Stimulated activated CD8-positive, alpha-beta memory T cell treated with anti-CD3 and anti-CD28 coated beads, Interleukin-7, amount 100 ng/mL, for 4 hours (primary cell): Measurements from ENCODE around the gene ANO10.
A peak's percentile ranks its signal among the peaks of the same experiment; 100 is the strongest.
"Not testable (repeated sequence)": the region's sequence is repeated elsewhere in the genome, so short reads cannot be mapped to it uniquely, and the experiment has no call there.

Source experiments
- DNase-seq, 2 donors: peaks; one replicate each; pipeline ENCODE4 v3.0.0-alpha.2; 2020; ENCODE audit warnings: low read depth in 2 of 2

The ANO10 gene, protein sequence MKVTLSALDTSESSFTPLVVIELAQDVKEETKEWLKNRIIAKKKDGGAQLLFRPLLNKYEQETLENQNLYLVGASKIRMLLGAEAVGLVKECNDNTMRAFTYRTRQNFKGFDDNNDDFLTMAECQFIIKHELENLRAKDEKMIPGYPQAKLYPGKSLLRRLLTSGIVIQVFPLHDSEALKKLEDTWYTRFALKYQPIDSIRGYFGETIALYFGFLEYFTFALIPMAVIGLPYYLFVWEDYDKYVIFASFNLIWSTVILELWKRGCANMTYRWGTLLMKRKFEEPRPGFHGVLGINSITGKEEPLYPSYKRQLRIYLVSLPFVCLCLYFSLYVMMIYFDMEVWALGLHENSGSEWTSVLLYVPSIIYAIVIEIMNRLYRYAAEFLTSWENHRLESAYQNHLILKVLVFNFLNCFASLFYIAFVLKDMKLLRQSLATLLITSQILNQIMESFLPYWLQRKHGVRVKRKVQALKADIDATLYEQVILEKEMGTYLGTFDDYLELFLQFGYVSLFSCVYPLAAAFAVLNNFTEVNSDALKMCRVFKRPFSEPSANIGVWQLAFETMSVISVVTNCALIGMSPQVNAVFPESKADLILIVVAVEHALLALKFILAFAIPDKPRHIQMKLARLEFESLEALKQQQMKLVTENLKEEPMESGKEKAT

DNA sequence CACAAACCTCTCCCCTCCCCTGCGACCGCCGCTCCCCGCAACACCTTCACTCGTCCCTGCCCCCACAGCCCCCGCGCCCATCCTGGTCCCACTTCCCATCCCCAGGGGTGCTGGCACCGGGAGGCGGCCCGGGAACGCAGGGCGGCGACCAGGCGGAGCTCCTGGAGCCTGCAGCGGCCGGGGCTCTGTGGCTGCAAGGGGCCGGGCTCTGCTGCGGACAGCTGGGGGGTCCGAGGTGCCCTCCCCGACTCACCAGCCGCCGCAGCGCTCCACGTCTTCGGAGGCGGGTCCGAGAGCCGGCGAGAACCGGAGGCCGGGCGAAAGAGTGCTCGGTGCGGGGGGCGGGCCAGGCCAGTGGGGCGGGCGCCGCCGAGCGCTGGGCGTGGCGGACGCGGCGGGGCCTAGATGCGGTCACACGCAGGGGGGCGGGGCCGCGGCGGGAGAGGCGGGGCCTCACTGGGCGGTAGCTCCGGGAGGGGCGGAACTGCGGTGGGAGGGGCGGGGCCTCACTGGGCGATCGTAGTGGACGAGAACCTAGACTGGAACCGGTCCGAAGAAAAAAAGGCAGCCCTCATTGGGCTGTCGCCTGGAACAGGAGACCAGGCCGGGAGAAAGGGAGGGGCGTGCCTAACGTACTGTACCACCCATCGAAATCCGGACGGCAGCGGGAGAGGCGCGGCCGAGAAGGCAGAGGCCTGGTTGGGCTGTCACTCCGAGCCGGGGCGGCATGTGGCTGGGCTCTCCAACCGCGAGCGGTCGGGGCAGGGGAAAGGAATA is at the start of gene ANO10:
TSS of gene ANO10 (minus strand) at position 356 of the 777 bp plus-strand sequence. CDS start 16,159 bp downstream, outside the sequence.
- peak; percentile 83 to 93 for DNase-seq

DNA sequence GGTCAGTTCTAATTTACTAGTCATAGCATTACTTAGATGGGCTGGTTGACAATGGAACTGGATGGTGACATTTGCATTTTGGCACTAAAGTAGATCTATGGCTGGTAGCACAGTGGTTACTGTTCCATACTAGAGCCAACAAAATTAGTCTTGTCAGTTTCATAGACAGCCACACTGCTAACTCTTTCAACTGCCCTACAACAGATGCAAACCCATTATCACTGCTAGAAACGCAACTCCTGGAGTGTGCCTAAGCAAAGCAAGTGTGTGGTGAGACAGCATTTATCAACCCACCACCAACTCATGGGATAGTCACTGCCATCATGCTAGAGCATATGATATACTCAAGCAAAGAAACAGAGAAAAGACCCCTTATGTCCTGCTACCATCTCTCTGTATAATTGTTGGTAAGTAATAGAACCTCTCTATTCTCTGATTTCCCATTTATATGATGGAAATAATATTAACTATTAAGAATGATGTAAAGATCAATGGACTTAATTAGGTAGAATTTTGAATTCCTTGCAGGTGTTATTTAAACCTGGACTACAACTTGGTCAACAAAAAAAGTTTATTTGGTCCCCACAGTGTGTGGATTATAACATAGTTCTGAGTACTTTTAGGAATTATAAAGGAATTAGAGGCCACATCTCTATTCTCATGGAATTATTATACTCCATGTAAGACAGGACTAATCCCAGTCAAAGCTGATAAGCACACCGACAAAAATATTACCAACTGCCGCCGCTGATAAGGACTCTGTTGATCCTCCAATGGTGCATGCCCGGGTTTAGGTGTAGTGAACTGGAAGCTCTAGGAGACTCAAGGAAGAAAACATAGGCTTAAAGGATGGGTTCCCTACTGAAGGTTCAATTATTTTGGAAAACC is 49.1 kb upstream of the ANO10 start:
- DNase-seq: no peak

- DNase-seq: not testable (repeated sequence)
Observed at GRCh38 chr3:43665011-43665410, 43.2 kb upstream of the ANO10 start.

GRCh38 chr3:43661376-43661775 is 39.6 kb upstream of the ANO10 start:
- DNase-seq: not testable (repeated sequence)

- DNase-seq: no peak
Observed at GRCh38 chr3:43659250-43659880, 37.6 kb upstream of the ANO10 start.

GRCh38 chr3:43656390-43656789 is 34.6 kb upstream of the ANO10 start:
- DNase-seq: not testable (repeated sequence)

- no peak for DNase-seq
Observed at GRCh38 chr3:43650345-43650744, 28.5 kb upstream of the ANO10 start.

GRCh38 chr3:43649365-43649968 is 27.7 kb upstream of the ANO10 start:
- DNase-seq: no peak

GRCh38 chr3:43648957-43649356 is 27.1 kb upstream of the ANO10 start:
- DNase-seq: no peak

DNA sequence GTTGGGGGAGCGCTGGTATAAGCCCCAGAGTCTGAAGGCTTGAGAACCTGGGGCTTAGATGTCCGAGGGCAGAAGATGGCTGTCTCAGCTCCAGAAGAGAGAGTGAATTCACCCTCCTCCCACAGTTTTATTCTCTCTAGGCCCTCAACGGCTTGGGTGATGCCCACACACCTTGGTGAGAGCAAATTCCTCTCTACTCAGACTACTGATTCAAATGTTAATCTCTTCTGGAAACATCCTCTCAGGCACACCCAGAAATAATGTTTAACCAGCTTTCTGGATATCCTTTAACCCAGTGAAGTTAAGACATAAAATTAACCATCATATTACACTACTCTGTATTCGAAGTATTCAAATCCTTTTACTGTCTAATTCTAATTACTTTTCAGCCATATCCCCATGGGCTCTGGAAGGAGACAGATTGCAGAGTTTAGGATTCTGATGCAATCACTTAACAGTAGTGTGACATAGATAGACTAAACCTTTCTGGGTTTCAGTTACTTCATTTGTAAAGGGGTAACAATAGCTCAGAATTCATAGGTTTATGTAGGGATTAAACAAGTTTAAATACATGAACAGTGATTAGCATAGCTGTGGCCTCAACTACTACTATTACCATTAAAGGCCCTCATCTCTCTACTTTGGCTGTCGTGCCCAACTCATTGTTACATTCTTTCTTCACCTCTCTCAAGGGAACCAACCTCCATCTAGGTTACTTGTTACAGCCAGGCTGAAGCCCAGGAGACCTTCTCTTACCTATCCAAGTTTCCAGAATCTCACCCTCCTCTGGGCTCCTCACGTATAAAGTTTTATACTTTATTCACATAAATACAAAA is 25.7 kb upstream of the ANO10 start:
- no peak for DNase-seq

DNA sequence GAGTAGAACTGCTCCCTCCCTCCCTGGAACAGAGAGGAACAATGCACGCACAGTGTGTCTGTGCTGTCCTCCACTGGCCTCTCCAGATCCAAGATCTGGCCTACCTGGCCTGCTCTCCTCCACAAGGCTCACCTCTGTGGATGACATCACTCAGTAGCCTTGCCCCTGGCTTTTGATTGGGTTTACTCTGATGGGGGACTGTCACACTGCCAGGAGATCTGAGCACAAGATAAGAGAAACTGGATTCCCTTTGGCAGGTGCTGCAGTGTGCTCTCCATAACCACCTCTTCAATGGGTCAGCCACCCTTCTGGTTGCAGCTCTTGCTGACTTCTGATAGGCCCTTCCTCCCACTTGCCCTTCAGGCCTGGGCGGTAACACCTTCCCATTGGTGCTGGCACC is 22.6 kb upstream of the ANO10 start:
- DNase-seq: no peak

- DNase-seq: no peak
Observed at GRCh38 chr3:43641306-43642114, 19.7 kb upstream of the ANO10 start.

GRCh38 chr3:43640681-43641080 is 18.9 kb upstream of the ANO10 start:
- no peak for DNase-seq

DNA sequence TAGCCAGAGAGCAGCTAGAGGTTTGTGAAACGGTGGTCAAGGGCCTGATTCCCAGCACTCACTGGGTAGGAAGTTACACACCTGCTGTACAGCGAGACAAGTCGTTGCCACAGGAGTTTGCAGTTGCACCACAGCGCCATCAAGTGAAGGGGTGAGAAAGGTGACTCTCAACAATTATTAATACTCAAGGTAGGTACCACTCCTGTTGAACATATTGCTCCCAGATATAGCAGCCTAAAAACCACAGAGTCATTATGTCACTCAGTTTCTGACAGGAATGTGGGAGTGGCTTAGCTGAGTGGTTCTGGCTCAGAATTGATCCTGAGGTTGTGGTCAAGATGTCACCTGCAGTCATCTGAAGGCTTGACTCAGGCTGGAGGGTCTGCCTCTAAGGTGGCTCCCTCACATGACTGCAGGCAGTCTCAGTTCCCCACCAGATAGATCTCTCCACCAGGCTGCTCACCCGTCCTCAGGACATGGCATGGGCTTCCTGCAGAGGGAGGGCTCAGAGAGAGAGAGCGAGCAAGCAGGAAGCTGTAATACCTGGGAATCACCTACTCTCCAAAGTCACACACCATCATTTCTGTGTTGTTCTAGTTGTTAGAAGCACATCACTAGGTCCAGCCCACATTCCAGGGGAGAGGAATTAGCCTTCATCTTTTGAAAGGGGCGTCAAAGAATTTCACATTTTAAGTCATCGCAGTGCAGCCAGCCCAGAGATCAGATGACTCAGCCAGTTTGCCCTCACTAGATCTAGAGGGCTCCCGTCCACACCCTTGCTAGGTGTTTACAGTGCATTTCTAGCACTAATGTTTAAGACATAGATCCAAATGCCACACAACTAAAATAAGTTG is 17.0 kb upstream of the ANO10 start:
- no peak for DNase-seq

GRCh38 chr3:43637702-43638101 is 15.9 kb upstream of the ANO10 start:
- DNase-seq: no peak

GRCh38 chr3:43632986-43633385 is 11.2 kb upstream of the ANO10 start:
- no peak for DNase-seq

- no peak for DNase-seq
Observed at GRCh38 chr3:43632269-43632733, 10.5 kb upstream of the ANO10 start.

GRCh38 chr3:43629741-43630140 is 7.9 kb upstream of the ANO10 start:
- no peak for DNase-seq
